HEK293 (cell line): ENCODE data around the gene NXPH4.
A peak's percentile ranks its signal among the peaks of the same experiment; 100 is the strongest.

Experiments
- YY1 ChIP-seq: fragments of 450-650 bp; formaldehyde crosslinking; IDR thresholded peaks from 2 replicates; pipeline ENCODE4 v1.5.1; 2018; ENCODE audit warnings: missing biosample characterization, missing genetic modification characterization
- ZFP41 ChIP-seq: fragments of 450-650 bp; formaldehyde crosslinking; IDR thresholded peaks from 2 replicates; pipeline ENCODE4 v1.5.1; 2016; ENCODE audit warnings: missing biosample characterization, missing genetic modification characterization, borderline replicate concordance
- ZNF138 ChIP-seq: fragments of 450-650 bp; formaldehyde crosslinking; IDR thresholded peaks from 2 replicates; pipeline ENCODE4 v1.5.1; 2016; ENCODE audit warnings: missing biosample characterization, missing genetic modification characterization, borderline replicate concordance
- ZNF155 ChIP-seq: fragments of 450-650 bp; formaldehyde crosslinking; IDR thresholded peaks from 2 replicates; pipeline ENCODE4 v1.5.1; 2016; ENCODE audit warnings: missing biosample characterization, missing genetic modification characterization
- ZNF2 ChIP-seq: fragments of 450-650 bp; formaldehyde crosslinking; IDR thresholded peaks from 2 replicates; pipeline ENCODE4 v1.5.1; 2016; ENCODE audit warnings: missing biosample characterization, missing genetic modification characterization
- ZNF248 ChIP-seq: fragments of 450-650 bp; formaldehyde crosslinking; IDR thresholded peaks from 2 replicates; pipeline ENCODE4 v1.5.1; 2017; ENCODE audit warnings: missing biosample characterization, missing genetic modification characterization
- ZNF843 ChIP-seq: fragments of 450-650 bp; formaldehyde crosslinking; IDR thresholded peaks from 2 replicates; pipeline ENCODE4 v1.5.1; 2016; ENCODE audit warnings: missing biosample characterization, missing genetic modification characterization
- TF ChIP-seq, protein P1 (sequence below): fragments of 450-650 bp; formaldehyde crosslinking; IDR thresholded peaks from 2 replicates; pipeline ENCODE4 v1.5.1; 2017; ENCODE audit warnings: missing biosample characterization, missing genetic modification characterization
- TF ChIP-seq, protein P2 (sequence below): fragments of 450-650 bp; formaldehyde crosslinking; IDR thresholded peaks from 2 replicates; pipeline ENCODE4 v1.5.1; 2017; ENCODE audit warnings: missing biosample characterization, missing genetic modification characterization
- TF ChIP-seq, protein P3 (sequence below): fragments of 450-650 bp; formaldehyde crosslinking; IDR thresholded peaks from 2 replicates; pipeline ENCODE4 v1.5.1; 2017; ENCODE audit warnings: missing biosample characterization, missing genetic modification characterization
- TF ChIP-seq, protein P4 (sequence below): fragments of 450-650 bp; formaldehyde crosslinking; optimal IDR thresholded peaks from 2 replicates; pipeline ENCODE3; 2016; ENCODE audit warnings: missing biosample characterization, mild to moderate bottlenecking, missing genetic modification characterization
- TF ChIP-seq, protein P5 (sequence below): fragments of 450-650 bp; formaldehyde crosslinking; IDR thresholded peaks from 2 replicates; pipeline ENCODE4; 2016; ENCODE audit warnings: missing biosample characterization, missing genetic modification characterization
- TF ChIP-seq, protein P6 (sequence below): fragments of 450-650 bp; formaldehyde crosslinking; IDR thresholded peaks from 2 replicates; pipeline ENCODE4 v1.5.1; 2016; ENCODE audit warnings: missing biosample characterization, missing genetic modification characterization
- TF ChIP-seq, protein P7 (sequence below): fragments of 450-650 bp; formaldehyde crosslinking; IDR thresholded peaks from 2 replicates; pipeline ENCODE4 v1.5.1; 2016; ENCODE audit warnings: missing biosample characterization, missing genetic modification characterization
- TF ChIP-seq, protein P8 (sequence below): fragments of 450-650 bp; formaldehyde crosslinking; IDR thresholded peaks from 2 replicates; pipeline ENCODE4 v1.5.1; 2016; ENCODE audit warnings: missing biosample characterization, missing genetic modification characterization
- TF ChIP-seq, protein P9 (sequence below): fragments of 450-650 bp; formaldehyde crosslinking; IDR thresholded peaks from 2 replicates; pipeline ENCODE4 v1.5.1; 2016; ENCODE audit warnings: missing biosample characterization, missing genetic modification characterization
- TF ChIP-seq, protein P10 (sequence below): fragments of 450-650 bp; formaldehyde crosslinking; IDR thresholded peaks from 2 replicates; pipeline ENCODE4 v1.5.1; 2016; ENCODE audit warnings: missing biosample characterization, missing genetic modification characterization

Gene NXPH4

DNA sequence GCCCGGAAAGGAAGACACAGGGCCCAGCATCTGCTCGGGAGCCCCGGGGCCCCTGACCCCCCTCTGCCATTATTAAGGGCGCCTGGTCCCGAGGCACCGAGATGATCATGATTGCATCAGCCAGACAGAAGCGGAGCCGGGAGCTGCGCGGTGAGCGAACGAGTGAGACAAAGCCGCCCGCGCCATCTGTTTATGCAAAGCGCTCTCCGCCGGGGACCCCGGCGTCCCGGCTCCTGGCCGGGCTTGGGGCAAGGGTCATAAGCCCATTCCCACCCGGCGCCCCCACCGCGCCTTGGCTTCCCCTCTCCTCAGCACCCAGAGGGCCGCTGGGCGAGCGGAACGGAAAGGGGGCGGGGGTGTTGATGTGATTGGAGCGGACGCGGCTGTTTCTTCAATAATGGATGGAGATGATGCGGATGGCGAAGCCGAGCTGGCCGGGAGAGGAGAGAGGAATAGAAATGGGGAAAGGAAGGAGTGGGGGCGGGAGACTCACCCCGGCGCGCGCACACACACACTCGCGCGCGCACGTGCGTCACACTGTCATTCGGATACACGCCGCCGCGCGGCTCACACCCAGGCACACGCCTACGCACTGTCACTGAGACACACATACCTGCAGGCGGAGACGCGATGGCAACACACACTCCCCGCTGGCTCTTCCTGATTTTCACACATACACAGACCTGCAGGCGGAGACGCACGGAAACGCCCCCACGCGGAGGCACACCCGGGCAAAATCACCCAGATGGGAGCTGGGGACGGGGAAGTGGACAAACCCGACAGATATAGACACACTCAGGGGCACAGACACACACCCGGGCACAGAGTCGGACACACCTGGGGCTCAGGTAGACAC, 23.7 kb downstream of the NXPH4 start (continued):
- TF ChIP-seq, protein P1, sequence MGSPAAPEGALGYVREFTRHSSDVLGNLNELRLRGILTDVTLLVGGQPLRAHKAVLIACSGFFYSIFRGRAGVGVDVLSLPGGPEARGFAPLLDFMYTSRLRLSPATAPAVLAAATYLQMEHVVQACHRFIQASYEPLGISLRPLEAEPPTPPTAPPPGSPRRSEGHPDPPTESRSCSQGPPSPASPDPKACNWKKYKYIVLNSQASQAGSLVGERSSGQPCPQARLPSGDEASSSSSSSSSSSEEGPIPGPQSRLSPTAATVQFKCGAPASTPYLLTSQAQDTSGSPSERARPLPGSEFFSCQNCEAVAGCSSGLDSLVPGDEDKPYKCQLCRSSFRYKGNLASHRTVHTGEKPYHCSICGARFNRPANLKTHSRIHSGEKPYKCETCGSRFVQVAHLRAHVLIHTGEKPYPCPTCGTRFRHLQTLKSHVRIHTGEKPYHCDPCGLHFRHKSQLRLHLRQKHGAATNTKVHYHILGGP = no peak
- no peak for TF ChIP-seq ZNF248 (tag by site-specific recombination)
- TF ChIP-seq, protein P2, sequence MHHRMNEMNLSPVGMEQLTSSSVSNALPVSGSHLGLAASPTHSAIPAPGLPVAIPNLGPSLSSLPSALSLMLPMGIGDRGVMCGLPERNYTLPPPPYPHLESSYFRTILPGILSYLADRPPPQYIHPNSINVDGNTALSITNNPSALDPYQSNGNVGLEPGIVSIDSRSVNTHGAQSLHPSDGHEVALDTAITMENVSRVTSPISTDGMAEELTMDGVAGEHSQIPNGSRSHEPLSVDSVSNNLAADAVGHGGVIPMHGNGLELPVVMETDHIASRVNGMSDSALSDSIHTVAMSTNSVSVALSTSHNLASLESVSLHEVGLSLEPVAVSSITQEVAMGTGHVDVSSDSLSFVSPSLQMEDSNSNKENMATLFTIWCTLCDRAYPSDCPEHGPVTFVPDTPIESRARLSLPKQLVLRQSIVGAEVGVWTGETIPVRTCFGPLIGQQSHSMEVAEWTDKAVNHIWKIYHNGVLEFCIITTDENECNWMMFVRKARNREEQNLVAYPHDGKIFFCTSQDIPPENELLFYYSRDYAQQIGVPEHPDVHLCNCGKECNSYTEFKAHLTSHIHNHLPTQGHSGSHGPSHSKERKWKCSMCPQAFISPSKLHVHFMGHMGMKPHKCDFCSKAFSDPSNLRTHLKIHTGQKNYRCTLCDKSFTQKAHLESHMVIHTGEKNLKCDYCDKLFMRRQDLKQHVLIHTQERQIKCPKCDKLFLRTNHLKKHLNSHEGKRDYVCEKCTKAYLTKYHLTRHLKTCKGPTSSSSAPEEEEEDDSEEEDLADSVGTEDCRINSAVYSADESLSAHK = no peak
- TF ChIP-seq, protein P3, sequence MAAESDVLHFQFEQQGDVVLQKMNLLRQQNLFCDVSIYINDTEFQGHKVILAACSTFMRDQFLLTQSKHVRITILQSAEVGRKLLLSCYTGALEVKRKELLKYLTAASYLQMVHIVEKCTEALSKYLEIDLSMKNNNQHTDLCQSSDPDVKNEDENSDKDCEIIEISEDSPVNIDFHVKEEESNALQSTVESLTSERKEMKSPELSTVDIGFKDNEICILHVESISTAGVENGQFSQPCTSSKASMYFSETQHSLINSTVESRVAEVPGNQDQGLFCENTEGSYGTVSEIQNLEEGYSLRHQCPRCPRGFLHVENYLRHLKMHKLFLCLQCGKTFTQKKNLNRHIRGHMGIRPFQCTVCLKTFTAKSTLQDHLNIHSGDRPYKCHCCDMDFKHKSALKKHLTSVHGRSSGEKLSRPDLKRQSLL (tag by site-specific recombination) = peak; percentile 49; the same call in 1 of the 2 replicates
- no peak; the same call in none of the 2 replicates for TF ChIP-seq ZNF2 (tag by site-specific recombination)
- TF ChIP-seq, protein P4, sequence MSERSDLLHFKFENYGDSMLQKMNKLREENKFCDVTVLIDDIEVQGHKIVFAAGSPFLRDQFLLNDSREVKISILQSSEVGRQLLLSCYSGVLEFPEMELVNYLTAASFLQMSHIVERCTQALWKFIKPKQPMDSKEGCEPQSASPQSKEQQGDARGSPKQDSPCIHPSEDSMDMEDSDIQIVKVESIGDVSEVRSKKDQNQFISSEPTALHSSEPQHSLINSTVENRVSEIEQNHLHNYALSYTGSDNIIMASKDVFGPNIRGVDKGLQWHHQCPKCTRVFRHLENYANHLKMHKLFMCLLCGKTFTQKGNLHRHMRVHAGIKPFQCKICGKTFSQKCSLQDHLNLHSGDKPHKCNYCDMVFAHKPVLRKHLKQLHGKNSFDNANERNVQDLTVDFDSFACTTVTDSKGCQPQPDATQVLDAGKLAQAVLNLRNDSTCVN (tag by site-specific recombination) = peak; percentile 99
- TF ChIP-seq, protein P5, sequence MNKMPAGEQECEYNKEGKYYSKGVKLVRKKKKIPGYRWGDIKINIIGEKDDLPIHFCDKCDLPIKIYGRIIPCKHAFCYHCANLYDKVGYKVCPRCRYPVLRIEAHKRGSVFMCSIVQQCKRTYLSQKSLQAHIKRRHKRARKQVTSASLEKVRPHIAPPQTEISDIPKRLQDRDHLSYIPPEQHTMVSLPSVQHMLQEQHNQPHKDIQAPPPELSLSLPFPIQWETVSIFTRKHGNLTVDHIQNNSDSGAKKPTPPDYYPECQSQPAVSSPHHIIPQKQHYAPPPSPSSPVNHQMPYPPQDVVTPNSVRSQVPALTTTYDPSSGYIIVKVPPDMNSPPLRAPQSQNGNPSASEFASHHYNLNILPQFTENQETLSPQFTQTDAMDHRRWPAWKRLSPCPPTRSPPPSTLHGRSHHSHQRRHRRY (tag by site-specific recombination) = no peak
- TF ChIP-seq, protein P6, sequence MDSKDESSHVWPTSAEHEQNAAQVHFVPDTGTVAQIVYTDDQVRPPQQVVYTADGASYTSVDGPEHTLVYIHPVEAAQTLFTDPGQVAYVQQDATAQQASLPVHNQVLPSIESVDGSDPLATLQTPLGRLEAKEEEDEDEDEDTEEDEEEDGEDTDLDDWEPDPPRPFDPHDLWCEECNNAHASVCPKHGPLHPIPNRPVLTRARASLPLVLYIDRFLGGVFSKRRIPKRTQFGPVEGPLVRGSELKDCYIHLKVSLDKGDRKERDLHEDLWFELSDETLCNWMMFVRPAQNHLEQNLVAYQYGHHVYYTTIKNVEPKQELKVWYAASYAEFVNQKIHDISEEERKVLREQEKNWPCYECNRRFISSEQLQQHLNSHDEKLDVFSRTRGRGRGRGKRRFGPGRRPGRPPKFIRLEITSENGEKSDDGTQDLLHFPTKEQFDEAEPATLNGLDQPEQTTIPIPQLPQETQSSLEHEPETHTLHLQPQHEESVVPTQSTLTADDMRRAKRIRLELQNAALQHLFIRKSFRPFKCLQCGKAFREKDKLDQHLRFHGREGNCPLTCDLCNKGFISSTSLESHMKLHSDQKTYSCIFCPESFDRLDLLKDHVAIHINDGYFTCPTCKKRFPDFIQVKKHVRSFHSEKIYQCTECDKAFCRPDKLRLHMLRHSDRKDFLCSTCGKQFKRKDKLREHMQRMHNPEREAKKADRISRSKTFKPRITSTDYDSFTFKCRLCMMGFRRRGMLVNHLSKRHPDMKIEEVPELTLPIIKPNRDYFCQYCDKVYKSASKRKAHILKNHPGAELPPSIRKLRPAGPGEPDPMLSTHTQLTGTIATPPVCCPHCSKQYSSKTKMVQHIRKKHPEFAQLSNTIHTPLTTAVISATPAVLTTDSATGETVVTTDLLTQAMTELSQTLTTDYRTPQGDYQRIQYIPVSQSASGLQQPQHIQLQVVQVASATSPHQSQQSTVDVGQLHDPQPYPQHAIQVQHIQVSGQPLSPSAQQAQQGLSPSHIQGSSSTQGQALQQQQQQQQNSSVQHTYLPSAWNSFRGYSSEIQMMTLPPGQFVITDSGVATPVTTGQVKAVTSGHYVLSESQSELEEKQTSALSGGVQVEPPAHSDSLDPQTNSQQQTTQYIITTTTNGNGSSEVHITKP (tag by site-specific recombination) = peak; percentile 88
- no peak for TF ChIP-seq ZNF138 (tag by site-specific recombination)
- TF ChIP-seq, protein P7, sequence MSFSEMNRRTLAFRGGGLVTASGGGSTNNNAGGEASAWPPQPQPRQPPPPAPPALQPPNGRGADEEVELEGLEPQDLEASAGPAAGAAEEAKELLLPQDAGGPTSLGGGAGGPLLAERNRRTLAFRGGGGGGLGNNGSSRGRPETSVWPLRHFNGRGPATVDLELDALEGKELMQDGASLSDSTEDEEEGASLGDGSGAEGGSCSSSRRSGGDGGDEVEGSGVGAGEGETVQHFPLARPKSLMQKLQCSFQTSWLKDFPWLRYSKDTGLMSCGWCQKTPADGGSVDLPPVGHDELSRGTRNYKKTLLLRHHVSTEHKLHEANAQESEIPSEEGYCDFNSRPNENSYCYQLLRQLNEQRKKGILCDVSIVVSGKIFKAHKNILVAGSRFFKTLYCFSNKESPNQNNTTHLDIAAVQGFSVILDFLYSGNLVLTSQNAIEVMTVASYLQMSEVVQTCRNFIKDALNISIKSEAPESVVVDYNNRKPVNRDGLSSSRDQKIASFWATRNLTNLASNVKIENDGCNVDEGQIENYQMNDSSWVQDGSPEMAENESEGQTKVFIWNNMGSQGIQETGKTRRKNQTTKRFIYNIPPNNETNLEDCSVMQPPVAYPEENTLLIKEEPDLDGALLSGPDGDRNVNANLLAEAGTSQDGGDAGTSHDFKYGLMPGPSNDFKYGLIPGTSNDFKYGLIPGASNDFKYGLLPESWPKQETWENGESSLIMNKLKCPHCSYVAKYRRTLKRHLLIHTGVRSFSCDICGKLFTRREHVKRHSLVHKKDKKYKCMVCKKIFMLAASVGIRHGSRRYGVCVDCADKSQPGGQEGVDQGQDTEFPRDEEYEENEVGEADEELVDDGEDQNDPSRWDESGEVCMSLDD (tag by site-specific recombination) = peak; percentile 63
- TF ChIP-seq ZNF155 (tag by site-specific recombination) = no peak
- TF ChIP-seq ZNF843 (tag by site-specific recombination) = peak; percentile 46; the same call in 1 of the 2 replicates
- TF ChIP-seq, protein P8, sequence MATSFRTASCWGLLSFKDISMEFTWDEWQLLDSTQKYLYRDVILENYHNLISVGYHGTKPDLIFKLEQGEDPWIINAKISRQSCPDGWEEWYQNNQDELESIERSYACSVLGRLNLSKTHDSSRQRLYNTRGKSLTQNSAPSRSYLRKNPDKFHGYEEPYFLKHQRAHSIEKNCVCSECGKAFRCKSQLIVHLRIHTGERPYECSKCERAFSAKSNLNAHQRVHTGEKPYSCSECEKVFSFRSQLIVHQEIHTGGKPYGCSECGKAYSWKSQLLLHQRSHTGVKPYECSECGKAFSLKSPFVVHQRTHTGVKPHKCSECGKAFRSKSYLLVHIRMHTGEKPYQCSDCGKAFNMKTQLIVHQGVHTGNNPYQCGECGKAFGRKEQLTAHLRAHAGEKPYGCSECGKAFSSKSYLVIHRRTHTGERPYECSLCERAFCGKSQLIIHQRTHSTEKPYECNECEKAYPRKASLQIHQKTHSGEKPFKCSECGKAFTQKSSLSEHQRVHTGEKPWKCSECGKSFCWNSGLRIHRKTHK = no peak
- TF ChIP-seq, protein P9, sequence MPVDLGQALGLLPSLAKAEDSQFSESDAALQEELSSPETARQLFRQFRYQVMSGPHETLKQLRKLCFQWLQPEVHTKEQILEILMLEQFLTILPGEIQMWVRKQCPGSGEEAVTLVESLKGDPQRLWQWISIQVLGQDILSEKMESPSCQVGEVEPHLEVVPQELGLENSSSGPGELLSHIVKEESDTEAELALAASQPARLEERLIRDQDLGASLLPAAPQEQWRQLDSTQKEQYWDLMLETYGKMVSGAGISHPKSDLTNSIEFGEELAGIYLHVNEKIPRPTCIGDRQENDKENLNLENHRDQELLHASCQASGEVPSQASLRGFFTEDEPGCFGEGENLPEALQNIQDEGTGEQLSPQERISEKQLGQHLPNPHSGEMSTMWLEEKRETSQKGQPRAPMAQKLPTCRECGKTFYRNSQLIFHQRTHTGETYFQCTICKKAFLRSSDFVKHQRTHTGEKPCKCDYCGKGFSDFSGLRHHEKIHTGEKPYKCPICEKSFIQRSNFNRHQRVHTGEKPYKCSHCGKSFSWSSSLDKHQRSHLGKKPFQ (tag by site-specific recombination) = peak; percentile 92
- TF ChIP-seq, protein P10, sequence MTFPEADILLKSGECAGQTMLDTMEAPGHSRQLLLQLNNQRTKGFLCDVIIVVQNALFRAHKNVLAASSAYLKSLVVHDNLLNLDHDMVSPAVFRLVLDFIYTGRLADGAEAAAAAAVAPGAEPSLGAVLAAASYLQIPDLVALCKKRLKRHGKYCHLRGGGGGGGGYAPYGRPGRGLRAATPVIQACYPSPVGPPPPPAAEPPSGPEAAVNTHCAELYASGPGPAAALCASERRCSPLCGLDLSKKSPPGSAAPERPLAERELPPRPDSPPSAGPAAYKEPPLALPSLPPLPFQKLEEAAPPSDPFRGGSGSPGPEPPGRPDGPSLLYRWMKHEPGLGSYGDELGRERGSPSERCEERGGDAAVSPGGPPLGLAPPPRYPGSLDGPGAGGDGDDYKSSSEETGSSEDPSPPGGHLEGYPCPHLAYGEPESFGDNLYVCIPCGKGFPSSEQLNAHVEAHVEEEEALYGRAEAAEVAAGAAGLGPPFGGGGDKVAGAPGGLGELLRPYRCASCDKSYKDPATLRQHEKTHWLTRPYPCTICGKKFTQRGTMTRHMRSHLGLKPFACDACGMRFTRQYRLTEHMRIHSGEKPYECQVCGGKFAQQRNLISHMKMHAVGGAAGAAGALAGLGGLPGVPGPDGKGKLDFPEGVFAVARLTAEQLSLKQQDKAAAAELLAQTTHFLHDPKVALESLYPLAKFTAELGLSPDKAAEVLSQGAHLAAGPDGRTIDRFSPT (tag by site-specific recombination) = peak; percentile 84; the same call in 1 of the 2 replicates
- no peak for TF ChIP-seq ZFP41 (tag by site-specific recombination)
- peak; percentile 60; the same call in 1 of the 2 replicates for TF ChIP-seq YY1 (tag by site-specific recombination)
